PFSK-1 (cell line): ENCODE measurements around the gene ZNF607.
A peak's percentile ranks its signal among the peaks of the same experiment; 100 is the strongest.

Experiments
- FOXP2 ChIP-seq: optimal IDR thresholded peaks from 2 replicates; pipeline ENCODE3; 2011; ENCODE audit warnings: borderline replicate concordance, control low read depth, inconsistent platforms; ENCODE audit not compliant: insufficient read depth; ENCODE audit errors: extremely low read length, extremely low read depth
- POLR2AphosphoS5 ChIP-seq: IDR thresholded peaks from 2 replicates; pipeline ENCODE4 v1.6.1; 2012; ENCODE audit warnings: low read depth, mild to moderate bottlenecking, control low read depth, low read length, moderate library complexity
- REST ChIP-seq, 2 experiments: IDR thresholded peaks; 2 replicates each; pipeline versions ENCODE4 v1.6.1 to v1.8.0; 2011 to 2012; ENCODE audit warnings: low read depth in 2 of 2, low read length in 2 of 2, control low read depth in 1 of 2, inconsistent platforms in 1 of 2, mild to moderate bottlenecking in 1 of 2, moderate library complexity in 1 of 2; ENCODE audit not compliant: insufficient read depth in 1 of 2
- SIN3A ChIP-seq: IDR thresholded peaks from 2 replicates; pipeline ENCODE4 v1.6.1; 2012; ENCODE audit warnings: mild to moderate bottlenecking, low read length, moderate library complexity, borderline replicate concordance; ENCODE audit not compliant: insufficient read depth
- TAF1 ChIP-seq: IDR thresholded peaks from 2 replicates; pipeline ENCODE4 v1.6.1; 2012; ENCODE audit warnings: low read length, control low read depth, borderline replicate concordance; ENCODE audit not compliant: insufficient read depth

ZNF607 gene

GRCh38 chr19:37695144-37695899 lies 24.2 kb downstream of the ZNF607 start:
- TF ChIP-seq FOXP2 (no peak), TAF1 (no peak), REST (IDR thresholded peaks at IDR 0.05; ENCODE audit: insufficient read depth in 1 of 2, low read depth in 2 of 2, low read length in 2 of 2) (no peak), SIN3A (no peak), POLR2AphosphoS5 (no peak)

- TF ChIP-seq FOXP2 (no peak), REST (IDR thresholded peaks at IDR 0.05; ENCODE audit: insufficient read depth in 1 of 2, low read depth in 2 of 2, low read length in 2 of 2) (no peak), POLR2AphosphoS5 (no peak), SIN3A (no peak), TAF1 (no peak)
Measured at GRCh38 chr19:37692956-37693620, 26.5 kb downstream of the ZNF607 start.

GRCh38 chr19:37691881-37692504 lies 27.6 kb downstream of the ZNF607 start:
- TF ChIP-seq SIN3A (no peak), REST (IDR thresholded peaks at IDR 0.05; ENCODE audit: insufficient read depth in 1 of 2, low read depth in 2 of 2, low read length in 2 of 2) (no peak), TAF1 (peak; percentile 64; the same call in 1 of the 2 replicates), POLR2AphosphoS5 (peak; percentile 80), FOXP2 (peak; percentile 11)

- no peak for TF ChIP-seq SIN3A
- no peak for TF ChIP-seq TAF1
- TF ChIP-seq POLR2AphosphoS5: no peak
- TF ChIP-seq FOXP2: no peak
- no peak for TF ChIP-seq REST (IDR thresholded peaks at IDR 0.05; ENCODE audit: insufficient read depth in 1 of 2, low read depth in 2 of 2, low read length in 2 of 2)
Measured at GRCh38 chr19:37683520-37683919, 36.0 kb downstream of the ZNF607 start.
